ENCODE results near the gene GPSM3.

DNA sequence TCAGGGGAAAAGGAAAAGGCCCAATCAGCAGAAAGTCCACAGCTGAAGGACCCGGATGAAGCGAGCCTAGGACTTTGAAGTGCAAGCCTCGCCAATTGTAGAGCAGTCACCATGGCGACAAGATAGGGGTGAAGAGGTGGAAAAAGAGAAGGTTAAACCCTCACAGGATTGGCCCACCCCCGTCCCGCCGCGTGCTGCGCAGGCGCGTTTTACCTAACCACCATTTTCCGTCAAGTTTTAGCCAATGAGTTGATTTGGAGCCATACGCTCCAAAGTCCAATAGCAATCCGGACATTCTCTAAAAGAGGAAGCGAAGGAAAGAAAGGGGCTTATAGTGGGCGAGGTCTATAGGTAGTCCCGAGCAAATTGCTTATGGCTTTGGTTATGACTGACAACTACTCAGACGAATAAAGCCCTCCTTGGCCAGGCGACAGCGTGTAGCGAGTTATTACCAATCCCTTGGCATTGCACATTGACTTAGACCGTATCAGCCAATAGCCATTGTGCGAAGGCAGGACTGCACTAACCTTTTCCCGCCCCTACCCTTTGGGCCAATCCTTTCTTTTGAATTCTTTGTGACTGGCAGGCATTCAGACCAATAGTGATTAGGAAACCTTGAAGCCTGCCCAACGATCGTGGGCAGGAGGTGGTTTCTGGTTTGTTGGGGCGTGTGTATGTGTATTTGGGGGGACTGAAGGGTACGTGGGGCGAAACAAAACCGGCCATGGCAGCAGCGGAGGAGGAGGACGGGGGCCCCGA lies 14.5 kb downstream of the GPSM3 start, which contains the start of gene RNF5:
- TF ChIP-seq, protein P1, sequence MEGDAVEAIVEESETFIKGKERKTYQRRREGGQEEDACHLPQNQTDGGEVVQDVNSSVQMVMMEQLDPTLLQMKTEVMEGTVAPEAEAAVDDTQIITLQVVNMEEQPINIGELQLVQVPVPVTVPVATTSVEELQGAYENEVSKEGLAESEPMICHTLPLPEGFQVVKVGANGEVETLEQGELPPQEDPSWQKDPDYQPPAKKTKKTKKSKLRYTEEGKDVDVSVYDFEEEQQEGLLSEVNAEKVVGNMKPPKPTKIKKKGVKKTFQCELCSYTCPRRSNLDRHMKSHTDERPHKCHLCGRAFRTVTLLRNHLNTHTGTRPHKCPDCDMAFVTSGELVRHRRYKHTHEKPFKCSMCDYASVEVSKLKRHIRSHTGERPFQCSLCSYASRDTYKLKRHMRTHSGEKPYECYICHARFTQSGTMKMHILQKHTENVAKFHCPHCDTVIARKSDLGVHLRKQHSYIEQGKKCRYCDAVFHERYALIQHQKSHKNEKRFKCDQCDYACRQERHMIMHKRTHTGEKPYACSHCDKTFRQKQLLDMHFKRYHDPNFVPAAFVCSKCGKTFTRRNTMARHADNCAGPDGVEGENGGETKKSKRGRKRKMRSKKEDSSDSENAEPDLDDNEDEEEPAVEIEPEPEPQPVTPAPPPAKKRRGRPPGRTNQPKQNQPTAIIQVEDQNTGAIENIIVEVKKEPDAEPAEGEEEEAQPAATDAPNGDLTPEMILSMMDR (IDR thresholded peaks at IDR 0.05), result no peak
- no peak for TF ChIP-seq EP300 (IDR thresholded peaks at IDR 0.05)
- TF ChIP-seq POLR2A (IDR thresholded peaks at IDR 0.05), result peak in 2 of 4 donors; percentile 33 to 41
- peak; percentile 42 to 66 for TF ChIP-seq POLR2AphosphoS5 (IDR thresholded peaks at IDR 0.05)

Measured in upper lobe of left lung (tissue), 4 donors.